ENCODE results near the gene F7.
"Not testable (repeated sequence)": the region's sequence is repeated elsewhere in the genome, so short reads cannot be mapped to it uniquely, and the experiment has no call there.

The F7 gene

GRCh38 chr13:113095146-113096051 lies 10.2 kb upstream of the F7 start:
- no peaks in the 10 kb centered on the region for H3K9me3 Mint-ChIP-seq
- ATAC-seq (ENCODE audit: low read depth) (no peak), DNase-seq (ENCODE audit: low spot score in 2 of 2) (no peak)
- peaks cover 3% of the 10 kb centered on the region for H3K27me3 Mint-ChIP-seq
- H3K36me3 Mint-ChIP-seq = no peaks in the 10 kb centered on the region
- H3K27ac Mint-ChIP-seq = no peak overlapping the region
- H3K4me3 Mint-ChIP-seq = no peak overlapping the region
- H3K4me1 Mint-ChIP-seq = no peaks in the 10 kb centered on the region

GRCh38 chr13:113096052-113096744 lies 9.4 kb upstream of the F7 start:
- H3K36me3 Mint-ChIP-seq = no peaks in the 10 kb centered on the region
- no peaks in the 10 kb centered on the region for H3K4me1 Mint-ChIP-seq
- H3K27ac Mint-ChIP-seq = no peak overlapping the region
- no peak for ATAC-seq (ENCODE audit: low read depth)
- DNase-seq (ENCODE audit: low spot score in 2 of 2) = no peak
- no peaks in the 10 kb centered on the region for H3K9me3 Mint-ChIP-seq
- H3K27me3 Mint-ChIP-seq = peaks cover 3% of the 10 kb centered on the region
- no peak overlapping the region for H3K4me3 Mint-ChIP-seq

GRCh38 chr13:113096745-113097305 lies 8.8 kb upstream of the F7 start:
- H3K9me3 Mint-ChIP-seq = no peaks in the 10 kb centered on the region
- no peak overlapping the region for H3K4me3 Mint-ChIP-seq
- H3K27ac Mint-ChIP-seq = no peak overlapping the region
- no peaks in the 10 kb centered on the region for H3K36me3 Mint-ChIP-seq
- H3K4me1 Mint-ChIP-seq = no peaks in the 10 kb centered on the region
- no peak for ATAC-seq (ENCODE audit: low read depth)
- peaks cover 3% of the 10 kb centered on the region for H3K27me3 Mint-ChIP-seq
- no peak for DNase-seq (ENCODE audit: low spot score in 2 of 2)

- H3K4me3 Mint-ChIP-seq = no peak overlapping the region
- H3K9me3 Mint-ChIP-seq = no peaks in the 10 kb centered on the region
- ATAC-seq (ENCODE audit: low read depth) = no peak
Measured at GRCh38 chr13:113097651-113098050, 7.9 kb upstream of the F7 start.

GRCh38 chr13:113098162-113098732 lies 7.3 kb upstream of the F7 start:
- H3K27me3 Mint-ChIP-seq = peaks cover 6% of the 10 kb centered on the region
- H3K4me1 Mint-ChIP-seq = peaks cover 2% of the 10 kb centered on the region
- H3K9me3 Mint-ChIP-seq = no peaks in the 10 kb centered on the region
- DNase-seq (ENCODE audit: low spot score in 2 of 2) (no peak), ATAC-seq (ENCODE audit: low read depth) (no peak)
- no peaks in the 10 kb centered on the region for H3K36me3 Mint-ChIP-seq
- H3K4me3 Mint-ChIP-seq = no peak overlapping the region
- H3K27ac Mint-ChIP-seq = no peak overlapping the region

More at GRCh38 chr13:113097651-113098050, 7.9 kb upstream of the F7 start:
- Mint-ChIP-seq H3K27ac (no peak overlapping the region), H3K27me3 (peaks cover 4% of the 10 kb centered on the region), H3K4me1 (no peaks in the 10 kb centered on the region), H3K36me3 (no peaks in the 10 kb centered on the region)
- DNase-seq (ENCODE audit: low spot score in 2 of 2) = no peak

GRCh38 chr13:113099142-113099541 lies 6.4 kb upstream of the F7 start:
- Mint-ChIP-seq H3K27me3 (peaks cover 6% of the 10 kb centered on the region), H3K27ac (no peak overlapping the region), H3K4me1 (peaks cover 2% of the 10 kb centered on the region), H3K9me3 (no peaks in the 10 kb centered on the region), H3K36me3 (no peaks in the 10 kb centered on the region), H3K4me3 (no peak overlapping the region)
- ATAC-seq (ENCODE audit: low read depth) (no peak), DNase-seq (ENCODE audit: low spot score in 2 of 2) (no peak)

GRCh38 chr13:113102302-113102701 lies 3.3 kb upstream of the F7 start:
- not testable (repeated sequence) for DNase-seq (ENCODE audit: low spot score in 2 of 2); H3K36me3 Mint-ChIP-seq; H3K4me3 Mint-ChIP-seq; H3K27me3 Mint-ChIP-seq; H3K9me3 Mint-ChIP-seq; ATAC-seq (ENCODE audit: low read depth); H3K27ac Mint-ChIP-seq; H3K4me1 Mint-ChIP-seq

- Mint-ChIP-seq H3K27ac (no peak overlapping the region), H3K36me3 (no peaks in the 10 kb centered on the region), H3K9me3 (no peaks in the 10 kb centered on the region), H3K4me1 (peaks cover 2% of the 10 kb centered on the region), H3K27me3 (peaks cover 8% of the 10 kb centered on the region), H3K4me3 (no peak overlapping the region)
- ATAC-seq (ENCODE audit: low read depth) (no peak), DNase-seq (ENCODE audit: low spot score in 2 of 2) (no peak)
Measured at GRCh38 chr13:113102727-113103126, 2.9 kb upstream of the F7 start.

- Mint-ChIP-seq H3K9me3 (no peaks in the 10 kb centered on the region), H3K27me3 (peaks cover 8% of the 10 kb centered on the region), H3K4me1 (peaks cover 2% of the 10 kb centered on the region), H3K36me3 (no peaks in the 10 kb centered on the region), H3K4me3 (no peak overlapping the region), H3K27ac (no peak overlapping the region)
- ATAC-seq (ENCODE audit: low read depth) (no peak), DNase-seq (ENCODE audit: low spot score in 2 of 2) (no peak)
Measured at GRCh38 chr13:113103646-113104045, 1.9 kb upstream of the F7 start.

- Mint-ChIP-seq H3K4me3 (no peak overlapping the region), H3K27me3 (peaks cover 8% of the 10 kb centered on the region), H3K27ac (no peak overlapping the region), H3K4me1 (peaks cover 2% of the 10 kb centered on the region), H3K36me3 (no peaks in the 10 kb centered on the region), H3K9me3 (no peaks in the 10 kb centered on the region)
- DNase-seq (ENCODE audit: low spot score in 2 of 2) (no peak), ATAC-seq (ENCODE audit: low read depth) (no peak)
Measured at GRCh38 chr13:113105921-113106452, 396 bp downstream of the F7 start.

GRCh38 chr13:113106711-113107351 lies 1.2 kb downstream of the F7 start:
- DNase-seq (ENCODE audit: low spot score in 2 of 2) (no peak), ATAC-seq (ENCODE audit: low read depth) (no peak)
- H3K27ac Mint-ChIP-seq = no peak overlapping the region
- H3K4me3 Mint-ChIP-seq = no peak overlapping the region
- peaks cover 2% of the 10 kb centered on the region for H3K4me1 Mint-ChIP-seq
- H3K27me3 Mint-ChIP-seq = peaks cover 8% of the 10 kb centered on the region
- H3K9me3 Mint-ChIP-seq = no peaks in the 10 kb centered on the region
- no peaks in the 10 kb centered on the region for H3K36me3 Mint-ChIP-seq

- not testable (repeated sequence) for H3K27me3 Mint-ChIP-seq; H3K27ac Mint-ChIP-seq; H3K9me3 Mint-ChIP-seq; ATAC-seq (ENCODE audit: low read depth); H3K36me3 Mint-ChIP-seq; H3K4me1 Mint-ChIP-seq; H3K4me3 Mint-ChIP-seq; DNase-seq (ENCODE audit: low spot score in 2 of 2)
Measured at GRCh38 chr13:113108521-113108920, 2.9 kb downstream of the F7 start.

GRCh38 chr13:113109151-113110047 lies 3.8 kb downstream of the F7 start:
- Mint-ChIP-seq H3K9me3 (no peaks in the 10 kb centered on the region), H3K27ac (no peak overlapping the region), H3K4me3 (no peak overlapping the region), H3K4me1 (no peaks in the 10 kb centered on the region), H3K36me3 (no peaks in the 10 kb centered on the region), H3K27me3 (peaks cover 5% of the 10 kb centered on the region)
- ATAC-seq (ENCODE audit: low read depth) (no peak), DNase-seq (ENCODE audit: low spot score in 2 of 2) (no peak)
